Right lobe of liver (tissue), 4 donors: ENCODE data around the gene PEDS1.

Source experiments
- POLR2A ChIP-seq: fragments of 450-650 bp; IDR thresholded peaks from one replicate; pipeline ENCODE4 v1.6.1; 2017; ENCODE audit warnings: antibody characterized with exemption, mild to moderate bottlenecking
- TF ChIP-seq, protein P1 (sequence below), 4 donors: fragments of 200-600 bp in 3 of 4; fragments of 450-650 bp in 1 of 4; IDR thresholded peaks; one replicate each; pipeline versions ENCODE4 v1.5.1 to v1.8.0; 2016 to 2022; ENCODE audit warnings: antibody characterized with exemption in 4 of 4, mild to moderate bottlenecking in 2 of 4
- donor health status: DM: no; HTN: no; CAD: no.
- donor health status: DM: no; HTN: no; CAD: no.
- donor health status: DM: no; HTN: yes; CAD: no.

DNA sequence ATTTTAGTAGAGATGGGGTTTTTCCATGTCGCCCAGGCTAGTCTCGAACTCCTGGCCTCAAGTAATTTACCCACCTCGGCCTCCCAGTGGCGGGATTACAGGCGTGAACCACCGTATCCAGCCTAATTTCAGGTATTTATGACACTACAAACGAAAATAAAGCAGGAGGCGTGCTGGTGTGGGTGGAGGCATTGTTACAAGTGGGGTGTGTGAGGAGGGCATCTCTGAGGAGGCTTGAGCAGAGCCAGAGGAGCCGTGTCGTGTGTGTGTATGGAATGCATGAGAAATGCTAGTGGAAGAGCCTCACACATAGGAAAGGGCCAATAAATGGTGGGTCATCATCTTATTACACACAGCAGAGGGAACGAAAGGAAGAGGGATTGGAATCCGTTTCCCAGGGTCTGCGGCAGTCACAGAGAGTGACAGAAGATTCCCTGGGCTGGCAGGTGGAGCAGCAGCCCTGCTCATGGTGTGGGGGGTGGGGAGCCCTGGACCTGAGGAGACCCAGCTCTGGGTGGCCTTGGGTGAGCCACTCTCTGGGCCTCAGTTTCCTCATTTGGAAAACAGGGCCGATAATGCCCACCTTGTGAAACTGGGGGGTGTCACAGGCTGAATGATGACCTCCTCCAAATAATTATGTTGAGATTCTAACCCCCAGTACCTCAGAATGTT is 17.2 kb upstream of the PEDS1 start:
- TF ChIP-seq, protein P1, sequence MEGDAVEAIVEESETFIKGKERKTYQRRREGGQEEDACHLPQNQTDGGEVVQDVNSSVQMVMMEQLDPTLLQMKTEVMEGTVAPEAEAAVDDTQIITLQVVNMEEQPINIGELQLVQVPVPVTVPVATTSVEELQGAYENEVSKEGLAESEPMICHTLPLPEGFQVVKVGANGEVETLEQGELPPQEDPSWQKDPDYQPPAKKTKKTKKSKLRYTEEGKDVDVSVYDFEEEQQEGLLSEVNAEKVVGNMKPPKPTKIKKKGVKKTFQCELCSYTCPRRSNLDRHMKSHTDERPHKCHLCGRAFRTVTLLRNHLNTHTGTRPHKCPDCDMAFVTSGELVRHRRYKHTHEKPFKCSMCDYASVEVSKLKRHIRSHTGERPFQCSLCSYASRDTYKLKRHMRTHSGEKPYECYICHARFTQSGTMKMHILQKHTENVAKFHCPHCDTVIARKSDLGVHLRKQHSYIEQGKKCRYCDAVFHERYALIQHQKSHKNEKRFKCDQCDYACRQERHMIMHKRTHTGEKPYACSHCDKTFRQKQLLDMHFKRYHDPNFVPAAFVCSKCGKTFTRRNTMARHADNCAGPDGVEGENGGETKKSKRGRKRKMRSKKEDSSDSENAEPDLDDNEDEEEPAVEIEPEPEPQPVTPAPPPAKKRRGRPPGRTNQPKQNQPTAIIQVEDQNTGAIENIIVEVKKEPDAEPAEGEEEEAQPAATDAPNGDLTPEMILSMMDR (IDR thresholded peaks at IDR 0.05) = no peak
- no peak for TF ChIP-seq POLR2A
